NCI-H510A (cell line): ENCODE measurements around the gene CYP1A1.
"Not testable (repeated sequence)": the region's sequence is repeated elsewhere in the genome, so short reads cannot be mapped to it uniquely, and the experiment has no call there.

Experiments used
- DNase-seq: peaks from one replicate; lab custom pipeline; 2025; lab: John Stamatoyannopoulos, UW

Gene CYP1A1

GRCh38 chr15:74738239-74738638, 12.9 kb upstream of the CYP1A1 start:
- not testable (repeated sequence) for DNase-seq

DNA sequence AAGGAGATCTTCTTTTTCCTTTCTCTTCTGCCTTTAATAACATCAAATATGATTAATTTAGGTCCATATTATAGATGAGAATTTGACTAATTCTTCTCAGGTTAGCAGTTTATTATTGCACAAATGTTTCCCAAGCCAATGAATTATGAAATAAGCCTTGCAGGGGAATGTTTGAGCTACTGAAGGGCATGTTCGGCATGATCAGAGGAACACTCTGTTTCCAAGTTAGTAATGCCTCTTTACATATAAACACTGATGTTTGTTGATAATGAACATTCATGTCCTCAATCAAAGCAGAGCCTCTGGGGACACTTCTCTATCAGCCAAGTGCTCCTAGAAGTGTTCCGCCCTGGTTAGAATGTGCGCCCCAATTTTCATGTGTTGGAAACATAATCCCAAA, 10.0 kb upstream of the CYP1A1 start:
- no peak for DNase-seq

- DNase-seq = no peak
Observed at GRCh38 chr15:74733269-74733668, 7.9 kb upstream of the CYP1A1 start.

DNA sequence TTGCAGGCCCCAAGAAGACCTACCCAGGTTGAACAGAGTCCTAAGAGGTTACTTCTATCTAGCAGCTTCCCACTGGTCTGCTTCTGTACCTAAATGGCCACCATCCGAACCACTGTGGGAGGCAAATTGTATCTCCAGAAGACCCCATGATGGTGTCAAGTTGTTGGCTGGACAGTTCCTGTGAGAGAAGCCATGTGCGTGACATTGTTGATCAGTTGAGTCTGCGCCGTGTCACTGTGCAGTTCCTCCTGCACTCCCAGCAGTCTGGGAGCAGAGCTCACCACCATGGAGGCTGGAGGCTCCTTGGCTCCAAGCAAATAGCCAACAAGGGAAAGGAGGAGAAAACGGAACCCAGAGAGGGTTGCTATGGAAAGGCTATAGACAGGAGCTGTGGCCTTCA, 7.5 kb upstream of the CYP1A1 start:
- DNase-seq = no peak

GRCh38 chr15:74730619-74731316, 5.4 kb upstream of the CYP1A1 start:
- DNase-seq = no peak

DNA sequence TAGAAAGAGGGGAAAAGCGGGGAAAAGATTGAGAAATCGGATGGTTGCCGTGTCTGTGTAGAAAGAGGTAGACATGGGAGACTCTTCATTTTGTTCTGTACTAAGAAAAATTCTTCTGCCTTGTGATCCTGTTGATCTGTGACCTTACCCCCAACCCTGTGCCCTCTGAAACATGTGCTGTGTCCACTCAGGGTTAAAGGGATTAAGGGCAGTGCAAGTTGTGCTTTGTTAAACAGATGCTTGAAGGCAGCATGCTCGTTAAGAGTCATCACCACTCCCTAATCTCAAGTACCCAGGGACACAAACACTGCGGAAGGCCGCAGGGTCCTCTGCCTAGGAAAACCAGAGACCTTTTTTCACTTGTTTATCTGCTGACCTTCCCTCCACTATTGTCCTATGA, 4.0 kb upstream of the CYP1A1 start:
- not testable (repeated sequence) for DNase-seq

GRCh38 chr15:74728699-74729098, 3.4 kb upstream of the CYP1A1 start:
- DNase-seq = not testable (repeated sequence)

- DNase-seq = no peak
Observed at GRCh38 chr15:74727727-74728126, 2.4 kb upstream of the CYP1A1 start.

DNA sequence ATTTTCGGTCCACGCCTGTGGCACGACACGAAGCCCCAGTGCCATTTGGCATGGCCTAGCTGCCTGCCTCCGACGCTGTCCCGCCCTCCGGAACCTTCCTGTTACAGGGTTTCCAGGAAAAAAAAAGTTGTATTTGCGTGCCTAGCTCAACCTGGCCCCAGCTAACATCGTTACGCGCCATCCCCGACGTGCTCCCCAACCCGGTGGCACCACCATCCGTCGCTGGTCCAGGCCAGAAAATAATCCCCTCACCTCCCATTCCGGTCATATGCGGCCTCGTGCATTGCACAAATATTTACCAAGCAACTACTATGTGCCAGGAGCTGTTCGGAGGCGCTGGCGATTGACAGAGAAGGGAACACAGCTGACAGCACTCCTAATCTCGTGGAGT, 1.4 kb upstream of the CYP1A1 start:
- DNase-seq = no peak

GRCh38 chr15:74725845-74726773, 781 bp upstream of the CYP1A1 start:
- no peak for DNase-seq

- no peak for DNase-seq
Observed at GRCh38 chr15:74724570-74725224, 631 bp downstream of the CYP1A1 start.

DNA sequence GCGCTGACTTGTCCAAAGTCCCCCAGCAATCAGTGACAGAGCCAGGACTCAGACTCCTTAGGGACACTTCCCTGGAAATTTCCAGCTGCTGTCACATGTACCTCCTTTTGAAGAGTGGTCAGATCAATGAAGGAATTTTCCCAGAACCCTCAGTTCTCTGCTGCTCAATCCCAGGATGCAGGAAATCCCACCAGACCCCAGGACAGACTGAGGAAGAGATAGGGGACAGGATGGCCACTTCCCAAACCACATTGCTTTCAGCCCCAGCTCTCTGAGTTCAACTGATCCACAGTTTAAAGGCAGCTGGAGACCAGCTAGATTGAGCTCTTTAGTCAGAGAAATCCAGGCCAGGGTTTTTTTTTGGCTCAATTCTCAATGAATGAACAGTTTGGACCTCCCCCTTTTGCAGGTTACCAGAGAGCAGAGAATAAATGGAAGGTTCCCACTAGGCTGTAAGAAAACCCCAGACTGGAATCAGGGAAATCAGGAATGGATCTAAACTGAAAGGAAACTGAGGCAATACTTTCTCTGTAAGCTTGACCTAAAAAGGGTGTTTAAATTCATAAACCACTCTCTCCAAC, 1.5 kb downstream of the CYP1A1 start:
- no peak for DNase-seq

GRCh38 chr15:74723187-74723586, 2.1 kb downstream of the CYP1A1 start:
- no peak for DNase-seq

DNA sequence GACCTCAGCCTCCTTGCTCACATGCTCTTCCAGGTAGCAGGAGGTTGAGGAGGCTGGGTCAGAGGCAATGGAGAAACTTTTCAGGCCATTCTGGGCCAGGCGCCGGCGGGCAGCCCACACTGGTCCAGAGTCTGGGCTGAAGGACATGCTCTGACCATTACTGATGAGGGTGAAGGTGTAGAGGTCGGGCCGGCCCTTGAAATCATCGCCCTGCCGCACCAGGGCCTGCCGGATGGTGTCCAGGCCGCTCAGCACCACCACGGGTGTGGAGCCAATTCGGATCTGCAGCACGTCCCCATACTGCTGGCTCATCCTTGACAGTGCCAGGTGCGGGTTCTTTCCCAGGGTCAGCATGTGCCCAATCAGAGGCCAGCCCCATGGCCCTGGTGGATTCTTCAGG, 2.7 kb downstream of the CYP1A1 start:
- no peak for DNase-seq

- no peak for DNase-seq
Observed at GRCh38 chr15:74716651-74717050, 8.7 kb downstream of the CYP1A1 start.

GRCh38 chr15:74712311-74712710, 13.0 kb downstream of the CYP1A1 start:
- DNase-seq = no peak

GRCh38 chr15:74710319-74711094, 14.8 kb downstream of the CYP1A1 start:
- no peak for DNase-seq

DNA sequence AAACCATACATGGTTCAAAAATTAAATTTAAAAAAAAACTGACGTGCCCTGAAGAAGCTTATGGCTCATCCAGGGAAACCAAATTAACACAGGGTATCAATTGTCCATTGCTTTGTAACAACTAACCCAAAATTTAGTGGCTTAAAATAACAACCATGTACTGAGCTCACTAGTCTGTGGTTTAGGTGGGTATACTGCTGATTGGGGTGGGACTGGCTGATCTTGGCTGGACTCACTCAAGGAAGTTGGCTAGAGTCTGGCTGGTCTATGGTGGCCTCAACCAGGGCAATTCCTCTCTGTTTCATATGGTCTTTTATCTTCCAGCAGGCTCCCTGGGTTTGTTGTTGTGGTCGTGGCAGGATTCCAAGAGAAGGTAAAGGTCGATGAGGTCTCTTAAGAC, 15.4 kb downstream of the CYP1A1 start:
- no peak for DNase-seq

DNA sequence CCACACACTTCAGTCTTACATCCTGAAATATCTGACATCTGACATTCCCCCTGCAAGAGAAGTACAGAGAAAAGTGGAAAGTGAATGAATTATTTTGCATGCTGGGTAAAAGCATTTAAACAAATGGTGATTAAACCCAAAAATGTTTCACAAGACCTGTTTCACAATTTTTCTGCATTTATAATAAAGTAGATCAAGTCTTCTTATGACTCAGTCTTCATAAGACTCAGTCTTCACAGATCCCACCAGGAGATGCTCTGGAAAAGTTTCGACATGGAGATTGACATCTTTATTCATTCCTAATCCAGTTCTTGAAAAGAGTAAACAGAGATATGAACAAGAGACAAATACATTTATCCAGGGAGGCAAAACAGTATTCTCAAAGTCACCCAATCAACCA, 16.3 kb downstream of the CYP1A1 start:
- no peak for DNase-seq

- DNase-seq = no peak
Observed at GRCh38 chr15:74696808-74697207, 28.5 kb downstream of the CYP1A1 start.

GRCh38 chr15:74696398-74696729, 29.0 kb downstream of the CYP1A1 start:
- DNase-seq = no peak
